Measurements from ENCODE around the gene WDR53.

- TF ChIP-seq CTCF (IDR thresholded peaks at IDR 0.05), result no peak
- TF ChIP-seq POLR2A (IDR thresholded peaks at IDR 0.05), result no peak
Measured at GRCh38 chr3:196541684-196542445, 26.5 kb downstream of the WDR53 start.
